A673 (cell line): ENCODE data around the gene FGD6. TPM values are rescaled to one million over a fixed set of nuclear protein-coding genes. Genes with fewer than 3 reads are reported as not detected.
A peak's percentile ranks its signal among the peaks of the same experiment; 100 is the strongest.

Experiments
- BruUV-seq: library from RNA; stranded (reverse); fragments of 400-500 nt; replicated peaks from 2 replicates; lab custom pipeline; 2021; lab: Mats Ljungman, UMichigan
- CTCF ChIA-PET: fragments of 300-600 bp; sonication (Branson Sonifier 250); formaldehyde crosslinking; loops from one replicate; lab custom pipeline; 2022; ENCODE audit warnings: antibody characterized with exemption; lab: Charles Lee
- POLR2A ChIA-PET: fragments of 300-600 bp; sonication (Branson Sonifier 250); formaldehyde crosslinking; loops from one replicate; lab custom pipeline; 2022; ENCODE audit warnings: antibody characterized with exemption; ENCODE audit not compliant: low non-redundant PET; lab: Charles Lee
- DNase-seq: peaks from one replicate; pipeline ENCODE4 v3.0.0-alpha.2; 2015; ENCODE audit warnings: low spot score
- H3K27ac ChIP-seq: fragments of 200-600 bp; sonication (generic); 2 replicates; pipeline ENCODE4 v1.5.1; 2016; ENCODE audit warnings: mixed run types, low read depth, mild to moderate bottlenecking, mixed read lengths, antibody characterized with exemption, low read length; ENCODE audit not compliant: poor library complexity, severe bottlenecking
- H3K27me3 ChIP-seq: fragments of 200-600 bp; sonication (generic); replicated peaks from 2 replicates; pipeline ENCODE4 v1.6.1; 2017; ENCODE audit warnings: mixed run types, low read depth, mild to moderate bottlenecking, mixed read lengths, antibody characterized with exemption, low read length; ENCODE audit not compliant: insufficient read depth, poor library complexity
- H3K36me3 ChIP-seq: fragments of 200-600 bp; sonication (generic); 2 replicates; pipeline ENCODE4 v1.6.1; 2016; ENCODE audit warnings: mixed run types, mild to moderate bottlenecking, mixed read lengths, antibody characterized with exemption, low read length; ENCODE audit not compliant: insufficient read depth, poor library complexity, severe bottlenecking
- H3K4me1 ChIP-seq: fragments of 200-600 bp; sonication (generic); 2 replicates; pipeline ENCODE4 v1.6.1; 2017; ENCODE audit warnings: mixed run types, mild to moderate bottlenecking, mixed read lengths, antibody characterized with exemption, low read length; ENCODE audit not compliant: insufficient read depth, poor library complexity, severe bottlenecking
- H3K4me3 ChIP-seq: fragments of 200-600 bp; sonication (generic); 2 replicates; pipeline ENCODE4 v1.5.1; 2016; ENCODE audit warnings: low read depth, mixed run types, mild to moderate bottlenecking, mixed read lengths, low read length; ENCODE audit not compliant: poor library complexity, severe bottlenecking
- H3K9me3 ChIP-seq: fragments of 200-600 bp; sonication (generic); 2 replicates; pipeline ENCODE4 v1.6.1; 2016; ENCODE audit warnings: mixed run types, low read depth, mild to moderate bottlenecking, mixed read lengths, antibody characterized with exemption, low read length; ENCODE audit not compliant: poor library complexity, severe bottlenecking
- CTCF ChIP-seq: fragments of 300-800, 200-600 bp; sonication (generic); conservative IDR thresholded peaks from 2 replicates; pipeline ENCODE4 v1.5.1; 2017; ENCODE audit warnings: low read depth, mild to moderate bottlenecking, antibody characterized with exemption, low read length, moderate library complexity, mixed read lengths
- EZH2 ChIP-seq: fragments of 200-600 bp; sonication (generic); IDR thresholded peaks from 2 replicates; pipeline ENCODE4 v1.6.1; 2017; ENCODE audit warnings: borderline replicate concordance, low read depth, mild to moderate bottlenecking, mixed read lengths, antibody characterized with exemption, low read length; ENCODE audit not compliant: poor library complexity, severe bottlenecking
- intact Hi-C: fragments of 100-400 bp; cut with micrococcal nuclease; formaldehyde crosslinking; loops from one replicate; pipeline ENCODE4 v1.10.0; 2022; ENCODE audit not compliant: unreplicated experiment
- total RNA-seq: library from RNA; stranded (reverse); gene quantifications from 2 replicates; pipeline ENCODE4 v1.2.3, GENCODE V29; 2021

The FGD6 gene
- total RNA-seq, 1 experiment from 2014 or later = 11.7 TPM

- Histone ChIP-seq H3K4me1 (peaks cover 47% of the 10 kb centered on the region), H3K4me3 (no peak overlapping the region), H3K36me3 (no peaks in the 10 kb centered on the region), H3K27me3 (no peaks in the 10 kb centered on the region), H3K9me3 (no peaks in the 10 kb centered on the region), H3K27ac (peak overlapping the region; percentile 53)
- no TSS peak for BruUV-seq
- POLR2A ChIA-PET = no interaction called here
- TF ChIP-seq CTCF (no peak), EZH2 (no peak)
- intact Hi-C loops = no loop called here
- CTCF ChIA-PET = no interaction called here
- no peak for DNase-seq
Measured at GRCh38 chr12:95205685-95206084, 11.6 kb downstream of the FGD6 start.

- ChIA-PET CTCF (no interaction called here), POLR2A (no interaction called here)
- BruUV-seq = no TSS peak
- H3K9me3 ChIP-seq = no peaks in the 10 kb centered on the region
- H3K27ac ChIP-seq = peak overlapping the region; percentile 82
- no peaks in the 10 kb centered on the region for H3K36me3 ChIP-seq
- intact Hi-C loops = no loop called here
- DNase-seq = no peak
- TF ChIP-seq EZH2 (no peak), CTCF (no peak)
- H3K4me3 ChIP-seq = no peak overlapping the region
- H3K27me3 ChIP-seq = no peaks in the 10 kb centered on the region
- H3K4me1 ChIP-seq = peaks cover 52% of the 10 kb centered on the region
Measured at GRCh38 chr12:95205016-95205624, 12.1 kb downstream of the FGD6 start.

- ChIA-PET CTCF (no interaction called here), POLR2A (no interaction called here)
- Histone ChIP-seq H3K27me3 (no peaks in the 10 kb centered on the region), H3K9me3 (no peaks in the 10 kb centered on the region), H3K36me3 (no peaks in the 10 kb centered on the region), H3K4me3 (no peak overlapping the region), H3K27ac (peak overlapping the region; percentile 82), H3K4me1 (peaks cover 59% of the 10 kb centered on the region)
- TF ChIP-seq EZH2 = no peak
- TF ChIP-seq CTCF = no peak
- intact Hi-C loops = no loop called here
- no peak for DNase-seq
- BruUV-seq = no TSS peak
Measured at GRCh38 chr12:95204141-95204866, 13.0 kb downstream of the FGD6 start.
